ENCODE data around the gene TACC2.

TACC2 gene

DNA sequence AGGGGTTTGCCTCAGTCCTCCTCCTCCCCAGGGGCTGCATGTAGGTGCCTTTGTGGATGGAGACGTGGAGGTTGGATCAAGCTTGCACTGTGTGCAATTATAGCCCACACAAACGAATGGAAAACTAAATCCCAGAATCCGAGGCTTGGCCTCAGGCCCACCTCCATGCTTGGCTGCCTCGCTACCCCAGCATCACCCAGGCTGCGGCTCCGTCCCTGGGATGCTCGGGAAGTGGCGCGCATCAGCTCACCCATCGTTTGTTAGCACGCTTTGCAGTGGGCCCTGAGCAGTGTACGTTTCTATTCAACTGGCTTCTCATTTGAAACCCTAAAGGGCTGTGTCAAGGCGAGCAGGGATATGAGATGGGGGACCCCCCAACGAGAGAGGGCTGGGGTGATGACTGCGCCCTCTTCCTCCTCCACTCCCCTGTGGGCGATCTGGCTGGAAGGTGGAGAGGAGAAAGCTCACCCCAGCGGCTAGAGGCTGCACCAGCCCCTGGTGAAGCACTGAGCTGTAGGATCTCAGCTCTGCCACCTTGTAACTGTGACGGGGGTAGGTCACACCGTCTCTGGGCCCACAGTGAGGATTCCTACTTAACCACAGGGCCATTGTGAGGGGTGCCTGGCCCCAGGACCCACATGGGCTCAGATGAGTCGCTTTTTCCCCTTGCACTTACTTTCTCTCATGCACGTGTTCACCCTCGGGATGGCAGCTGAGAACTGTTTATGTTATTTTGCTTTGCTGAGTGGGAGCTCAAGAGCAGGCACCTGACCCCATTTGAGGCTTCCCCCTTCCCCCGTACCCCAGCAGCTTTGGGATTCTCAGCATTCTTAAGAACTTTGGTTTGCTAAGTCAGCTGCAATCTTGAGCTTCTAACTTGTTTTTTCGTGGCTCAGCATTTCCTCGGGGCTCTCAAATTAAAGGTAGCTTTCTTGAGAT lies 269.4 kb downstream of the TACC2 start:
- Histone ChIP-seq H3K9ac (ENCODE audit: low read length) (no peak overlapping the region), H3K9me3 (ENCODE audit: low read length) (no peaks in the 10 kb centered on the region), H3K4me1 (ENCODE audit: insufficient read depth, low read length) (peaks cover 9% of the 10 kb centered on the region), H3K27me3 (ENCODE audit: control insufficient read depth in 1 of 2, insufficient read depth in 2 of 2, low read length in 2 of 2) (no peaks in the 10 kb centered on the region), H3K27ac (ENCODE audit: low read depth, low read length) (no peak overlapping the region), H3K36me3 (ENCODE audit: insufficient read depth, low read length) (peaks cover 18% of the 10 kb centered on the region), H3K4me3 (ENCODE audit: low read depth in 1 of 2, low read length in 2 of 2) (no peak overlapping the region)

DNA sequence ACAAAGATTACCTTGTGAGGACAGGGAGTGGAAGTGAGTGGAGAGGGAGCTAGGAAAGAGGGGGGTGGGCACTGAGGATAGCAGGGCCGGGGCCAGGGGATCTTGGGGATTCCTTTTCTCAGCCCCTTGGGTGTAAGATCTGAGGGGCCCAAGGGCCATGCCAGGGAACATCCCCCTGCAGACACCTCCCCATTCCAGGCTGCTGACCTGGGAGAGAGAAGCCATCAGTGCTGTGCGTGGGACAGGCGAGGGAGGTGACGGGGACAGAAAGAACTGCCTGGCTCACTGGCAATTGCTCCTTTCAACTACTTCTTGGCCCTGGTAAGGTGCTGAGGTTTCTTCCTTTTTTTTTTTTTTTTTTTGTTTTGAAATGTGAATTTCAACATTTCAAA lies 270.1 kb downstream of the TACC2 start:
- Histone ChIP-seq H3K4me1 (ENCODE audit: insufficient read depth, low read length) (peaks cover 9% of the 10 kb centered on the region), H3K27me3 (ENCODE audit: control insufficient read depth in 1 of 2, insufficient read depth in 2 of 2, low read length in 2 of 2) (no peaks in the 10 kb centered on the region), H3K9ac (ENCODE audit: low read length) (no peak overlapping the region), H3K36me3 (ENCODE audit: insufficient read depth, low read length) (peaks cover 11% of the 10 kb centered on the region), H3K4me3 (ENCODE audit: low read depth in 1 of 2, low read length in 2 of 2) (no peak overlapping the region), H3K9me3 (ENCODE audit: low read length) (no peaks in the 10 kb centered on the region), H3K27ac (ENCODE audit: low read depth, low read length) (no peak overlapping the region)

DNA sequence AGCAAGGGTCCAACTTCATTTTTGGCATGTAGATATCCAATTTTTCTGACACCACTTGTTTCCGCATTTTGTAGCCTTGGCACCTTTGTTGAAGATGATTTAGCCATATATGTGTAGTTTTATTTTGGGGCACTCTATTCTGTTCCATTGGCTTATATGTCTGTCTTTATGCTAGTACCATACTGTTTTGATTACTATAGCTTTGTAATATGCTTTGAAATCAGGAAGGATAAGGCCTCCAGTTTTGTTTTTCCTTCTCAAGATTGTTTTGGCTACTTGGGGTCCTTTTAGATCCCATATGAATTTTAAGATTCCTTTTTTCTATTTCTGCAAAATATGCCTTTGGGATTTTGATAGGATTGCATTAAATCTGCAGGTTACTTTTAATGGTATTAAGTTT lies 272.6 kb downstream of the TACC2 start:
- H3K4me1 ChIP-seq (ENCODE audit: insufficient read depth, low read length), result peaks cover 9% of the 10 kb centered on the region
- no peaks in the 10 kb centered on the region for H3K36me3 ChIP-seq (ENCODE audit: insufficient read depth, low read length)
- H3K27me3 ChIP-seq (ENCODE audit: control insufficient read depth in 1 of 2, insufficient read depth in 2 of 2, low read length in 2 of 2), result no peaks in the 10 kb centered on the region
- no peaks in the 10 kb centered on the region for H3K9me3 ChIP-seq (ENCODE audit: low read length)
- H3K27ac ChIP-seq (ENCODE audit: low read depth, low read length), result no peak overlapping the region
- H3K9ac ChIP-seq (ENCODE audit: low read length), result no peak overlapping the region
- no peak overlapping the region for H3K4me3 ChIP-seq (ENCODE audit: low read depth in 1 of 2, low read length in 2 of 2)

DNA sequence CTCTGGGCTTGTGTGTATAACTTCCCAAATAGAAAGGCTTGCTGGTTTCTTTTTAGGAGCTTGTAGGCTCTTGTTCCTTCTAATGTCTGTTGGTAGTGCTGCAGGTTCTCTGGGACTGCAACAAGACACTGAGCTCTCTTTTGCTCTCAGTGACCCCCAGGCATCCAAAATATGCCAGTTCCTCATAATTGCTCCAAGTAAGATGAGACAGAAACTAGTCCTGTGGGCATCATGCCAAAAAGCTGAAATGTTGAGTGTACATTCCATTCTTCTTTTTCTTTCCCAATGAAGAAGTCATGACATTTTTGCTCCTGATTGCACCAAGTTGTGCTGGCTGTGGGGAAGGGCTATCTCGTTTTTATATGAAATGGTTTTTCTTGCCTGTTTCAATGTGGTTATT lies 275.0 kb downstream of the TACC2 start:
- Histone ChIP-seq H3K27ac (ENCODE audit: low read depth, low read length) (no peak overlapping the region), H3K9ac (ENCODE audit: low read length) (no peak overlapping the region), H3K27me3 (ENCODE audit: control insufficient read depth in 1 of 2, insufficient read depth in 2 of 2, low read length in 2 of 2) (no peaks in the 10 kb centered on the region), H3K36me3 (ENCODE audit: insufficient read depth, low read length) (no peaks in the 10 kb centered on the region), H3K4me3 (ENCODE audit: low read depth in 1 of 2, low read length in 2 of 2) (no peak overlapping the region), H3K9me3 (ENCODE audit: low read length) (no peaks in the 10 kb centered on the region), H3K4me1 (ENCODE audit: insufficient read depth, low read length) (peaks cover 1% of the 10 kb centered on the region)

DNA sequence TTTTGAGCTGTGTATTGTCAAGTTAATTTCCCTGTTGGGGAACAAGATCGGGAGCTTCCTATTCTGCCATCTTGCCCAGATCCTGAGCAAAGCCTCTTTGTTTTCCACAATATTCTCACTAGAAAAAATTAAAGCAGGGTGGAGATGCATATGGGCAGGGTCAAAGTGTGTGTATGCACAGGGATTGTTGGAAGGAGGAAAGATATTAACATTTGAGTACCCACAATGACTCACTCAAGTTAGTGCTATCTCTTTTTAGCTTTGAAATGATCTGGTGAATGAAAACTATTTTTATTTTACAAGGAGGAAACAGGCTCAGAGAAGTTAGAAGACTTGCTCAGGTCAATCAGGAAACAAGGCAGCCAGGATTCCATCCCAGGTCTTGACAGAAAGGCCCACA lies 275.5 kb downstream of the TACC2 start:
- Histone ChIP-seq H3K4me1 (ENCODE audit: insufficient read depth, low read length) (no peaks in the 10 kb centered on the region), H3K27ac (ENCODE audit: low read depth, low read length) (no peak overlapping the region), H3K36me3 (ENCODE audit: insufficient read depth, low read length) (no peaks in the 10 kb centered on the region), H3K9ac (ENCODE audit: low read length) (no peak overlapping the region), H3K9me3 (ENCODE audit: low read length) (no peaks in the 10 kb centered on the region), H3K27me3 (ENCODE audit: control insufficient read depth in 1 of 2, insufficient read depth in 2 of 2, low read length in 2 of 2) (no peaks in the 10 kb centered on the region), H3K4me3 (ENCODE audit: low read depth in 1 of 2, low read length in 2 of 2) (no peak overlapping the region)

DNA sequence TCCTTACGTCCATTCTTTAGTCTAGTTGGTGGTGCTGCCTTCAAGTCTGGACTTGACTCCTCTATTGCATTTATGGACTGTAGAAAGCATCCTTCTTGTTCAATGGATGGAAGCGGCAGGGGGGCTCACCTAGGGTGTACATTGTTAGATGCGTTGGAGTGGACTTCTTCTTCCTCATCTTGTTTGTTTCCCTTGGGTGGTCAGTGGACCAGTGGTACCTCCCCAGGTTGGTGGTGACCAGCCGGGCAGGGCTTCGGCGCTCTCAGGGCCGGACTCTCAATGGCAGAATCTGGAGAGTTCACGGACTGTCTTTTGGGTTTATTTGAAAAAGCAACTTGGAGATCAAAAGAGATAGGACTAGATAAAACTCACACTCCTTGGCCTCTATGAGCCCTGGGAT lies 276.0 kb downstream of the TACC2 start:
- Histone ChIP-seq H3K4me3 (ENCODE audit: low read depth in 1 of 2, low read length in 2 of 2) (no peak overlapping the region), H3K27ac (ENCODE audit: low read depth, low read length) (no peak overlapping the region), H3K36me3 (ENCODE audit: insufficient read depth, low read length) (no peaks in the 10 kb centered on the region), H3K27me3 (ENCODE audit: control insufficient read depth in 1 of 2, insufficient read depth in 2 of 2, low read length in 2 of 2) (no peaks in the 10 kb centered on the region), H3K9ac (ENCODE audit: low read length) (no peak overlapping the region), H3K4me1 (ENCODE audit: insufficient read depth, low read length) (no peaks in the 10 kb centered on the region), H3K9me3 (ENCODE audit: low read length) (no peaks in the 10 kb centered on the region)

DNA sequence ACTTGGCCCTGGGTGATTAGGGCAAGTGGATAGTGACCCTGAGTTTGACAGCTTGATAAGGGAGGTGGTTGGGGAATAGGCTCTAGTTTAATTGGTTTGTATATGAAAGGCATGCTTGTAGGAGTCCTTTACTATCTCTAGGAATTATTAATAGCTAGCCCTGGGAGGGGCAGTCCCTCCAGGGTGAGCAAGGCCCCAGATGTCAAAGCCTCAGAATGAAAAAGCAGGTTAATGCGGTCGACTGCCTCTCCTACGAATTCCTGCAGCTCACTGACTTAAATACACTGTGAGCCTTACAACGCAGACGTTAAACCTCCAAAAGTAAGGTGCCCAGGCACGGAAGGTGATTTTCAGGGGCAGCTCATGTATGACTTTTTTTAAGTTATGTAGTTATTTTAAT lies 276.9 kb downstream of the TACC2 start:
- Histone ChIP-seq H3K4me3 (ENCODE audit: low read depth in 1 of 2, low read length in 2 of 2) (no peak overlapping the region), H3K36me3 (ENCODE audit: insufficient read depth, low read length) (no peaks in the 10 kb centered on the region), H3K9me3 (ENCODE audit: low read length) (no peaks in the 10 kb centered on the region), H3K4me1 (ENCODE audit: insufficient read depth, low read length) (no peaks in the 10 kb centered on the region), H3K27me3 (ENCODE audit: control insufficient read depth in 1 of 2, insufficient read depth in 2 of 2, low read length in 2 of 2) (no peaks in the 10 kb centered on the region), H3K27ac (ENCODE audit: low read depth, low read length) (no peak overlapping the region), H3K9ac (ENCODE audit: low read length) (no peak overlapping the region)

DNA sequence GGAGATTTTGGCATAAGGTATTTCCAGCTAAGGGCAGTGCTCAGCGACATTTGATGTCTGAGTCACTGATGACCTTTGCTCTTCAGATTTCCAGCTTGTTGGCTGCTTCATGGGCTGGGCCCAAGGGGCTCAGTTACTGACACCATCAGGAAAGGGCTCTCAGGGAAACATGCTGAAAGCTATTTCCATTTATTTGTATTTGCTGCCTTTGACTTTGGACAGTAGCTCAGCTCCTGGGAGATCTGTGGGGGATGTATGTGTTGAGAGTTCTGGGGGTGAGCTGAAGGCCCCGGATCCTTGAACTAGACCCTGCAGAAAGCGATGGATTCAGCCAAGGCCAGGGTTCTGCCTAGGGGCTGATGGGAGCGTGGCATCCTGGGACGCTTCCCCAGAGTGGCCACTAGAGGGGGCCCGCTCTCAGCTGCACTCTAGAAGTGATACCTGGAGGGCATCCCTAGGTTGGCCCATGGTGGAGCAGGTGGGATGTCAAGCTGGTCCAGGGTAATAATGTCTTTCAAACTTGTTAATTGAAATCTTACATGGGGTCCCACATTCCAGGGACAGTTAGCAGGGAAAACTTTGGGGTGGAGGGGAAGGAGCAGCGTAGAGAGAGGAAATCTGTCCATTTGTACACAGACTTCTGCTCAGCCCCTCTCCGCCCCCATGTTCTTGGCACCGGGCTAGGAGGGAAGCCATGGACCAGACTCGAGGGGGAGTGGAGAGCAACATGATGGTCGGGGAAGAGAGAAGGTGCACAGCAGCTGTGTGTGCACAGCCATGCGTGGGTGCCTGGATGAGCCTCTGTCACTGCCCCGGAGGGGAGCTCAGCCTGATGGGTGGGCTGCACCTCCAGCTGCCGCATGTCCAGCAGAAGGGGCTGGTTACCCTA lies 279.1 kb downstream of the TACC2 start:
- Histone ChIP-seq H3K4me3 (ENCODE audit: low read depth in 1 of 2, low read length in 2 of 2) (no peak overlapping the region), H3K4me1 (ENCODE audit: insufficient read depth, low read length) (no peaks in the 10 kb centered on the region), H3K9me3 (ENCODE audit: low read length) (no peaks in the 10 kb centered on the region), H3K36me3 (ENCODE audit: insufficient read depth, low read length) (no peaks in the 10 kb centered on the region), H3K27ac (ENCODE audit: low read depth, low read length) (no peak overlapping the region), H3K27me3 (ENCODE audit: control insufficient read depth in 1 of 2, insufficient read depth in 2 of 2, low read length in 2 of 2) (no peaks in the 10 kb centered on the region), H3K9ac (ENCODE audit: low read length) (no peak overlapping the region)

DNA sequence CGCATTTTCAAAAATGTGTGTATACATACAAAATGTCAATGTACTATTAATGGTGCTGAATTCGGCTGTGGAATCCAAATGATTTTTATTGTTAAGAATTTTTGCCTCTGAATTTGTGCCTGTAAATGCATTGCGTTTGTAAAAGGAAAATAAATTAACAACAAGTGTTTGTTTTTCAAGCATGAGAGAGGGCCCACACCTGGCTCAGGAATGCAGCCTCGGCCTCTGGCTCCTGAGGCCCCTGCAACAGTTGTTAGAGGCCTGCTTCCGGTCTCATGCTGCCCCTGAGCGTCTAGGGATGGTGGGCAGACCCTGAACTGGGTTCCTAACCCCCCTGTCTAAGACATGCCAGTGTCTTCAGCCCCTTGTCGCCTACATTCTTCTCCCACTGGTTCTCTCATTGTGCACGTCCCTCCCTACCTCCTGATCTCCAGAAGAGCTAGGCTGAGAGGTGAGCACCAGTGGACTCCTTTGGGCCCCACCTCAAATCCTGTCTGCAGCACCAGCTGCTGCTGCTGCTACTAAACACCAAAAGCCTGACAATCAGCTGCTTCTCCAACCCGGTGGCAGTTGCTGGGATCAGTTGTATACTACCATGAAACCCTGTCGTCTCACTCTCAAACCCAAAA lies 280.2 kb downstream of the TACC2 start:
- Histone ChIP-seq H3K36me3 (ENCODE audit: insufficient read depth, low read length) (no peaks in the 10 kb centered on the region), H3K4me3 (ENCODE audit: low read depth in 1 of 2, low read length in 2 of 2) (no peak overlapping the region), H3K4me1 (ENCODE audit: insufficient read depth, low read length) (no peaks in the 10 kb centered on the region), H3K9ac (ENCODE audit: low read length) (no peak overlapping the region), H3K9me3 (ENCODE audit: low read length) (no peaks in the 10 kb centered on the region), H3K27me3 (ENCODE audit: control insufficient read depth in 1 of 2, insufficient read depth in 2 of 2, low read length in 2 of 2) (no peaks in the 10 kb centered on the region), H3K27ac (ENCODE audit: low read depth, low read length) (no peak overlapping the region)

DNA sequence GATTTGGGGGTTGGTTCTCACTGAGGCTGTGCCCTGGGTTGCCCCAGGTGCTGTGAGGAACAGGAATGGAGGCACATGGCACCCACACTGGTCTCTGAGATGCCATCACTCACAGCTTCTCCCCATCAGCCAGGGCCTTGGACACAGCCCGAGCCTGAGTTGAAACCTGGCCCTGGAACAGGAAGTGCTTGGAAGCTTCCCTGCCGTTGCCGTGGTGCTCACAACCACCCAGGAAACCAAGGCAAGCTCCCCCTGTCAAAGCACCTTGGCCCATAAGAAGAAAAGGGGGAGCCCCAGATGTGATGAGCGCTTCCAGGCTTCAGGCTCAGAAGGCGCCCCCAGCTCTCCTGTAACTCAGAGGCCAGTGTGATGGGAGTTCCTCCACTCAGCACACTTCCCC lies 282.1 kb downstream of the TACC2 start, which contains the start of gene BTBD16:
Gene BTBD16, plus strand, starts transcription at position 221 of the 400 bp plus-strand sequence. CDS start 3,786 bp downstream, outside the sequence.
- Histone ChIP-seq H3K9ac (ENCODE audit: low read length) (no peak within 1 kb of the TSS), H3K36me3 (ENCODE audit: insufficient read depth, low read length) (no peaks in the 10 kb centered on the region), H3K4me1 (ENCODE audit: insufficient read depth, low read length) (no peaks in the 10 kb centered on the region), H3K4me3 (ENCODE audit: low read depth in 1 of 2, low read length in 2 of 2) (no peak within 1 kb of the TSS), H3K27me3 (ENCODE audit: control insufficient read depth in 1 of 2, insufficient read depth in 2 of 2, low read length in 2 of 2) (no peaks in the 10 kb centered on the region), H3K9me3 (ENCODE audit: low read length) (no peaks in the 10 kb centered on the region), H3K27ac (ENCODE audit: low read depth, low read length) (no peak within 1 kb of the TSS)

DNA sequence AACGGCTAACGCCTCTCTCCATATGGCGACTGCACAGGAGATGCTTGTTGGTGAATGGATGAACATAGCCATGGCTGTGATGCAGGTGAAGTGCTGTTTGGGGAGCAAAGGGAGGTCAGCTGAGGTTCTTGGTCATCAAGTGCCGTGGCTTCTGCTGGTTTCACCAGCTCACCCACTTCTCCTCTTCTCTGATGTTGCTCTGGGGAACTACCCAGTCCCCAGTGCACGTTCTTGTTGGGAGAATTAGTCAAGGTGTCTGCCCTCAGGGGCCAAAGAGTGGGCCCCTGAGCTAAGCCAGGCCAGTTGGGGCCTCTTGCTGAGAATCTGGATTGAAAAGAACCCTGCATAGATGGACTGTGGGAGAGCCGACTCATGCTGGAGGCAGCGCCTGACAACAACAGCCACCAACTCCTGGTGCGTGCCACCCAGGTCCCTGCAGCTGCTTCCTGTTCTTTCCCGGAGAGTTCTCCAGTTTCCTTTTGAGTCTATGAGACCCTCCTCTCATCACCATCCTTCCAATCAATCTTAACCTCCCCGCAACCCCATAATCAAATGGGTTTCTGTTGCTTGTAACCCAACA lies 285.1 kb downstream of the TACC2 start:
- no peaks in the 10 kb centered on the region for H3K4me1 ChIP-seq (ENCODE audit: insufficient read depth, low read length)
- no peak overlapping the region for H3K27ac ChIP-seq (ENCODE audit: low read depth, low read length)
- H3K9me3 ChIP-seq (ENCODE audit: low read length), result no peaks in the 10 kb centered on the region
- H3K36me3 ChIP-seq (ENCODE audit: insufficient read depth, low read length), result no peaks in the 10 kb centered on the region
- H3K4me3 ChIP-seq (ENCODE audit: low read depth in 1 of 2, low read length in 2 of 2), result no peak overlapping the region
- H3K9ac ChIP-seq (ENCODE audit: low read length), result no peak overlapping the region
- H3K27me3 ChIP-seq (ENCODE audit: control insufficient read depth in 1 of 2, insufficient read depth in 2 of 2, low read length in 2 of 2), result no peaks in the 10 kb centered on the region
